Activated CD8-positive, alpha-beta memory T cell treated with anti-CD3 and anti-CD28 coated beads, Interleukin-2, amount 50 U/mL, for 1 hour (primary cell): ENCODE data around the gene VSIG8.

Source experiments
- DNase-seq: peaks from one replicate; pipeline ENCODE4 v3.0.0-alpha.2; 2020; ENCODE audit errors: extremely low read depth

The VSIG8 gene

GRCh38 chr1:159883134-159883533 lies 20.7 kb upstream of the VSIG8 start:
- no peak for DNase-seq

GRCh38 chr1:159882527-159882862 lies 20.0 kb upstream of the VSIG8 start:
- DNase-seq = no peak

DNA sequence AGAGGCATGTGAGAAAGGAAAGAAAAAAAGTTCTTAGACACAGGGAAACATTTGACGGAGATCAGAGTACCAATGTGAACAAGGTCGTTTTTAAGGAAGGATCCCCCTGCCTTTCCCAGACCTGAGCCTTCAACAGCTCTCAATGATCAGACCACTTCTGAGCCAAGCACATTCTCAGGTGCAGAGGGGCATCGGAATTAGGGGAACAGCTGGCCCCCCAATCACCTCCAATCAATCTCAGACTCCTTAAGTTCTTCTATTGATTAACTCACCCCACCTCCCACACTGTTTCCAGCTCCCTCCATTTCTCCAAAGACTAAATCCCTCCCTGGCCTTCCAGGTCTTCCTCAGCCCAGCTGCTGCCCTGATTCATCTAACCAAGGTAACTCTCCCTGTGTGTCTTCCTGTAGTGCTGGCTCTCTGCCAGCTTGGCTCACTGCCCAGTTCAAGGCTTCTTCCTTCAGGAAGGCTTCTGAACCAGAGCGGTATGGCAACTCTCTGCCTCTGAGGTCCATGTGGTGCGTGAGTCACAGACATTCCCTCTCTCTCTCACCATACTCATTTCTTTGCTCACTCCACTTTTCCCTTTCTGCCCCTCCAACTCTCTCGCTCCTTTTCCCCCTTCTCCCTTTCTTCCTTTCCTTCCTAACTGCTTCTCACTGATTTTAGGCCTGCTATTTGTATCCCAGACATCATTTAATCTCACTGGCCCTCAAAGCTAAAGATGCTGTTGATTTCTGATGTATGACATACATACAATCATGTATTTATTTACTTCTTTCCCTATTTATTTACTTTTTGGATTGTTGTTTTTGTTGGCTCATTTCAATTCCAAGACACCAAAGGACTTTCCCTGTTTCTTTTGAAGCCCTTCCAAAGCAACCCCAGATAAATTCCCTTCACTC lies 19.4 kb upstream of the VSIG8 start:
- DNase-seq = no peak

DNA sequence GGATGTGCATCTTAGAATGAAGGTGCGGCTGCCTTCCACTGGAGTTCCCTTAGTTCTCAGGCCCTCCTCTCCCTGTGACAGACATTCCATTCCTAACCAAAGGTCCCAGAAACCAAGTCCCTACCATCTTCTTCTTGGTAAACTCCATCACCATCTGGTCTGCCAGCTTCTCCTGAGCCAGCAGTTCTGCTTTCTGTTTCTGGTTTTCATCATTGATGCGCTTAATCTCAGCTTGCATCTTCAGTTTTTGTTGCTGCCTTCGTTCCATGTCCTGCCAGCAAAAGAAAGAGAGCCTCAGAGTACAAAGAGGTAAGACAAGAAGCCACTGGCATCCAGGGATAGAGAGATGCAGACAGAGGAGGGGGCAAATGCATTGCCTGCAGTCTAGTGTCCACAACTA lies 18.0 kb upstream of the VSIG8 start:
- no peak for DNase-seq

DNA sequence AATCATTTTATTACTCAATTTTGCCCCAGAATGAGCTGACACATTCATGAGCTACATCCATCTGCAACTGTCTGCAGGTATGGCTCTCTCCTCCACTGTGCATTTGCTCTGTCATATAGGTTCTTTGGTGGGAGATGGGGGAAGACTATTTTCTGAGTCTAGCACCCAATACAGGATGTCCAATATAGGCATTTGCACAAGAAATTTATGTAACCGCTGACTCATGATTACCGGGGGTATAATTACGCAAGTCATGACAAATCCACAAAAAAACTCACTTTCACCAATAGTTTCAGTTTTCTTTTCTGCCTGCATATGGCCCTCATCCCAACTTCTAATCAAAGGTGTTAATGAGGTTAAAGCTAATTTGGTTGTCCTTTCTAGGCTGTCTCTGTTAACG lies 17.5 kb upstream of the VSIG8 start:
- no peak for DNase-seq

GRCh38 chr1:159879136-159879535 lies 16.7 kb upstream of the VSIG8 start:
- no peak for DNase-seq

DNA sequence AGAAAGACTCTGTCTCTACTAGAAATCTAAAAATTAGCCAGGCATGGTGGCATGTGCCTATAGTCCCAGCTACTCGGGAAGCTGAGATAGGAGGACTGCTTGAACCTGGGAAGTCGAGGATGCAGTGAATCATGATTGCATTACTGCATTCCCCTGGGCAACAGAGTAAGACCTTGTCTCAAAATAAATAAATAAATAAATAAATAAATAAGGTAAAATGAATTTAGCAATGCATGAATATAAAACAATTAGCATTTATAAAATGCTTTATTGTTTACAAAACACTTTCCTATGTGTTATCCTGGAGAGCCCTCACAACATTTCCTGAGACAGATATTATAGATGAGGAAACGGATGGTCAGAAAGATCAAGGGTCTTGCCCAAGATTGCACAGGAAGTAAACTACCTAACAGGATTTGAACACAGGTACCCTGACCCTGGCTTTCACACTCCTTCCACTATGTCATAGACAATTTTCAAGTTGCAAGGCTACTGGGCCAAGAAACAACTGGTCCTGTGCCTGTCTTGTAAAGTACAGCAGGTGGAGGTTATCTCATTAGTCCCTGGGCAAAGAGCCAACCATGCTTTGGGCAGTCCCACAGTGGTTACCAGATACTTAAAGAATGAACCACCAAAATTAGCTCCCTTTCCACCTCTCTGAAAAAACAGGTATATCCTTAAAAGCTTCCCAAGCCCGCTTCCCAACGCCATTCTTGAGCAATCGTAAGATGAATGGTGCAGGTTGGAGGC lies 15.4 kb upstream of the VSIG8 start:
- DNase-seq = no peak

- DNase-seq = no peak
Observed at GRCh38 chr1:159873530-159874143, 11.2 kb upstream of the VSIG8 start.

DNA sequence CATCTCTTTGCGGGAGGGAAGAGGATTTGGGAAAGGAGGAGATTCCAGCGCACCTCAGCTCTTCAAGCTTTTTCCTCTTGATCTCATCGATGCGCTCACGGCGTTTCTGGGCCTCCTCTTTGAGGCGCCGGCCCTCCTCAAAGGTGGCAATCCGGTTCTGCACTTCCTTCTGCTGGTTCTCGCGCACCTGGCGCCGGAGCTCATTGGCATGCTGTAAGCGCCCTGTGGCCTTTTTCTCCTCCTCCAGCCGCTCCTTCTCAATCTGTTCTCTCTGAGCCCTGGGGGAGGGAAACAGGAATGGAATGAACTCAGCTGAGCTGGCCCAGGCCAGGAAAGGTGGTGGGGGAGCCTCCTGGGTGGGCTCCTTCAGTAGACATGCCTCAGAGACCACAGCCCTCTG lies 10.4 kb upstream of the VSIG8 start:
- no peak for DNase-seq

DNA sequence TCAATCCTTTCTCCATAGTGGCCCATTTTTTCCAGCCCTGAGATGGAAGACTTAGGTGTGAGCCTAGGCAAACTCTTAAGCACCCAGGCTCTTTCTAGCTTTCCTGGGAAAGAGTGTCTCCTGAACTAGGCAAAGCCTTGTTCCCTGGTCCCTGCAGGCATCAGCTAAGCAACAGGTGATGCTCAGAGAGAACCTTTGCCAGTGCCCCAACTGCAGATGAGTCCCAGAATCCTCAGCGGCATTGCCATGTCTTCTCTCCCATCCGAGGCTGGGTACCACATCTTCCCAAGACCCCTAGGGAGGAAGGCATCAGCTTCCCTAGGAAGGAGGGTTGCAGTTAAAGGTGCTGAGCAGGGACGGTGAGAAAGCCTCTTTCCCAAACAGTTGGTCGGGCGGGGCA lies 8.2 kb upstream of the VSIG8 start:
- DNase-seq = no peak

DNA sequence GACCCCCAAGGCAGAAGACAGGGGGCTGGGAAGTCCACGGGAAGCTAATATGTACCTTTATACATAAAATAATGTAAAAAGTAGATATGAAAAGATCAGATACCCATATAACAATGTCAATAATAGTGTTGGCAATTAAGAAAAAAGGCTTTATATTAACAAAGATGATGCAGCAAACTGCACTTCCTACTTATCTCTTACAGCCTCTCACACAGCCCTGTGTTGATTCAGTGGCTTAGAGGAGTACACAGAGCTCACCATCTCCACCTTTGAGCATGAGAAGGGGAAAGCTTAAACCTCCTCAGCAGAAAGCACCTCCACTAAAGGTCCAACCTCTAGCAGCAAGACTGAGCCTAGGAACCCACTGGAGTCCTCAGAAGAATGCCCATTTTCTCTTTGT lies 7.2 kb upstream of the VSIG8 start:
- DNase-seq = no peak

- no peak for DNase-seq
Observed at GRCh38 chr1:159869173-159869572, 6.7 kb upstream of the VSIG8 start.

DNA sequence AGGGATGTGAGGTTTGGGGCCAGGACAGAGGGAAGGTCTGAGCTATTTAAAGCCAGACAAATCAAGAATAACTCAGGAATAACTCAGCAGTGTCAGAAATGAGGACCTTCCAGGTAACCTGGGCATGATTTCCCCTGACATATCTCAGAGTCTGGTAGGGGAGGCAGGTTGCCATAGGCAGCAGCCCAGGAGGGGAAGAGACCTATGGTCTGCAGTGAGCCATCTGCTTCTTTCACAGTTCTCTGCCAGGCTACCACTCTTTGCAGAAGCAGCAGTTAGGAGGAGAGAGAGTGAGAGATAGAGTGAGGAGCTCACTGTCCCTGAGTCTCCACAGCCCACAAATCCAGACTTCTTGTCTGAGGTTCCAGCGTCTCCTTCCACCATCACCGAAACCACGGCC lies 6.3 kb upstream of the VSIG8 start:
- DNase-seq = no peak

- DNase-seq = no peak
Observed at GRCh38 chr1:159867664-159868026, 5.2 kb upstream of the VSIG8 start.

GRCh38 chr1:159866905-159867663 lies 4.6 kb upstream of the VSIG8 start:
- no peak for DNase-seq

DNA sequence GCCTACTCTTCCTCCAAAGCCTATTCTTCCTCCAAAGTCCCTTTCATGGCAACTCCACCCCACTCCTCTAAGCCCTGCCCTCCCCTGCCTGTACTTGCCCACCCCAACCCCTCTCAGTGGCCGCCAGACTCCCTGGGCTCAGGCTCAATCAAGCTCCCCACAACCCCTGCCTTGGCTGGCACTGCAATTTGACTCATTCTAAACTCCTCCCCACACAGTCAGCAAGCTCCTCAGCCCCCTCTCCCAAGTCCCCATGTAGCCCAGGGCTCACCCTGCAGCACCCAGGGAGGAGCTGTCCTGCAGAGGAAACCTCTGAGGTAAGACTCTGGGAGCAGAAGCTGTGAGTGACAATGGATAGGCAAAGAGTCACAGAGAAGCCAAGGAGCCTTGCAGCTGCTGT lies 3.6 kb upstream of the VSIG8 start:
- no peak for DNase-seq

DNA sequence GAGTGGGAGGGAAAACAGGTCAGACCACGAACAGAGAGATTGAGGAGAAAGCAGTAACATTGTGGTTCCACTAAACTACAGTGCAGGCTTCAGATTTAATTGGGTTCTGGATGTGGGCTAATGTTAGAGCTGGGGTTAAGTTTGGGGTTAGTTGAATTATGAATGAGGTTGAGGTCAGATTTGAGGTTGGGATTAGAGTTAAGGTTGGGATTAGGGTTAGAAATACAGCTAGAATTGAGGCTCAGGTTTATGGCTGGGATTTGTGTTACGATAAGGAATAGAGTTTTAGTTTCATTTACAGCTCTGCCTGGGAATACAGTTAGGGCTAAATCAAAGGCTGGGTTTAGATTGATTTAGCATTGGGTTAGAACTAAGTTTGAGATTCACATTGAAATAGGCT lies 1.8 kb upstream of the VSIG8 start:
- DNase-seq = no peak

DNA sequence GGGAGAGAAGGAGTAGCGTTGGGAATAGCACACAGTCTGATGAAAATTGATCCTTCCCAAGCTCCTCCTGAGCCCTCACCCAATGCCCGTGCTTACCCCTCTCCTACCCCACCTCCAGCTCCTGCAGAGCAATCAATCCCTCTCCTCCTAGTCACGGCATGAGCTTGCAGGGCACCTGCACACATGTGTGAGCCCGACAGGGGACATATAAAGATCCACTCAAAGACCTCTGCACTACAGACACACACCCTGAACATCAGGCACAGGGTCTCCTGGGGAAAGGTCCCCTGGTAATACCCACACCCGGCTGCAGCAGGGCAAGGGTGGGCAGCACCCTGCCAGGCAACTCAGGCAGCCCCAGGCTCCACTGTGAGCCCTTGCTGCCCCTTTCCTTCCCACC lies 426 bp downstream of the VSIG8 start:
- DNase-seq = no peak

DNA sequence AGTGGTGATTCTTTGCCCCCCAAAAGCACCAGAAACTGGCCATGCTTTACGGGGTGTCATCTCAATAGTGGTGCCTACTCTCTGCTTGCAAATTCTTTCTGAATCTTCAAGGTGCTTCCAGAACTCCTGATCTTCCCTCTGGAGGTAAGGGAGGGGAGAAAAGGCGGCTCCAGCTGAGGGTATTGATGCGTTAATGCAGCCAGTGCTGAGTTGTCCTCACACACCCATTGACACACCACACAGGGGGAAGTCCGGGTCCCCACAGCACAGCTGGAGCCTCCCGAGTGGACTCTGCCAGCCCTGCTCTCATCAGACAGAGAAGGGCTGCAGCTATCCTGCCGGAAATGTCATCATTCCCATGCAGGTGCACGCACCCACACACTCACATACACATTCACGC lies 1.2 kb downstream of the VSIG8 start:
- DNase-seq = no peak

GRCh38 chr1:159860456-159860855 lies 2.0 kb downstream of the VSIG8 start:
- no peak for DNase-seq

- DNase-seq = no peak
Observed at GRCh38 chr1:159859767-159860322, 2.6 kb downstream of the VSIG8 start.

DNA sequence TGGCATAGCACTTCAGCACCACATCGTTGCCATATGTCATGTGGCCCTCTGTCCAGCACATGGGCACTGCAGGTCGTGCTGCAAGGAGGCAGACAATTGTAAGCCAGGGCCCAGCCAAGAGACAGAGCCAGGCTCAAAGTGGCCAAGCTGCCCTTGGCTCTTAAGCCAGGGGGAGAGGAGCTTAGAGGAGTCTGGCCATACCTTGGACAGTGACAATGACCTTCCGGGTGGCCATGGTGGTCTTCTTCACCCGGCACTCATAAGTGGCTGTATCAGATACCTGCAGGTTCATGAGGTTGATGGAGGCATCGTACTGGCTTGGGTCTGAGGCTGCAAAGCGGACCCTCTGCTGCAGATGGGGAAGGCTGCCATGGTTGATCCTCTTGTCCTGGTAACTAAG lies 4.6 kb downstream of the VSIG8 start:
- no peak for DNase-seq
